Karpas-422 (cell line): ENCODE data around the gene MIEF2. TPM values are rescaled to one million over a fixed set of nuclear protein-coding genes. Genes with fewer than 3 reads are reported as not detected.

Source experiments
- DNase-seq: peaks from one replicate; pipeline ENCODE4 v3.0.0-alpha.2; 2015
- H2AFZ ChIP-seq: fragments of 200-600 bp; sonication (generic); 2 replicates; pipeline ENCODE4 v1.6.1; 2014; ENCODE audit warnings: antibody characterized with exemption, low read length, mixed read lengths
- H3K27ac ChIP-seq: fragments of 200-600 bp; sonication (generic); 2 replicates; pipeline ENCODE4 v1.5.1; 2014; ENCODE audit warnings: mild to moderate bottlenecking, low read length, moderate library complexity
- H3K27me3 ChIP-seq: fragments of 200-600 bp; sonication (generic); 2 replicates; pipeline ENCODE4 v1.6.1; 2014; ENCODE audit warnings: low read length, mixed read lengths
- H3K36me3 ChIP-seq: fragments of 200-600 bp; sonication (generic); 2 replicates; pipeline ENCODE4 v1.6.1; 2014; ENCODE audit warnings: low read length, mixed read lengths; ENCODE audit not compliant: insufficient read depth
- H3K4me1 ChIP-seq: fragments of 200-600 bp; sonication (generic); 2 replicates; pipeline ENCODE4 v1.6.1; 2014; ENCODE audit warnings: mild to moderate bottlenecking, low read length, mixed read lengths
- H3K4me2 ChIP-seq: fragments of 200-600 bp; sonication (generic); 2 replicates; pipeline ENCODE4 v1.6.1; 2014; ENCODE audit warnings: low read length, low read depth, mild to moderate bottlenecking; ENCODE audit not compliant: poor library complexity, severe bottlenecking
- H3K4me3 ChIP-seq: fragments of 200-600 bp; sonication (generic); 2 replicates; pipeline ENCODE4 v1.5.1; 2014; ENCODE audit warnings: mild to moderate bottlenecking, antibody characterized with exemption, low read length, mixed read lengths
- H3K79me2 ChIP-seq: fragments of 200-600 bp; sonication (generic); 2 replicates; pipeline ENCODE4 v1.6.1; 2014; ENCODE audit warnings: mild to moderate bottlenecking, low read length, mixed read lengths
- H3K9ac ChIP-seq: fragments of 200-600 bp; sonication (generic); 2 replicates; pipeline ENCODE4 v1.6.0; 2014; ENCODE audit warnings: low read length
- H3K9me2 ChIP-seq: fragments of 200-600 bp; sonication (generic), shearing (Covaris generic); replicated peaks from 2 replicates; pipeline ENCODE4 v1.6.0; 2014; ENCODE audit warnings: mild to moderate bottlenecking, low read length, moderate library complexity; ENCODE audit not compliant: insufficient read depth
- H3K9me3 ChIP-seq: fragments of 300-700, 200-600 bp; sonication (generic); 2 replicates; pipeline ENCODE4 v1.6.1; 2014; ENCODE audit warnings: low read length, mixed read lengths
- H4K20me1 ChIP-seq: fragments of 200-600 bp; sonication (generic); 2 replicates; pipeline ENCODE4 v1.6.1; 2014; ENCODE audit warnings: mild to moderate bottlenecking, antibody characterized with exemption, low read length, low read depth; ENCODE audit not compliant: insufficient read depth
- total RNA-seq: library from RNA; depleted of rRNA; stranded (reverse); fragments of >200 nt; shearing (Covaris generic); gene quantifications from 2 replicates; pipeline ENCODE4 v1.2.3, GENCODE V29; 2014; ENCODE audit warnings: low replicate concordance

Gene MIEF2
- total RNA-seq, 1 experiment from 2014 or later, result 4.5 TPM

DNA sequence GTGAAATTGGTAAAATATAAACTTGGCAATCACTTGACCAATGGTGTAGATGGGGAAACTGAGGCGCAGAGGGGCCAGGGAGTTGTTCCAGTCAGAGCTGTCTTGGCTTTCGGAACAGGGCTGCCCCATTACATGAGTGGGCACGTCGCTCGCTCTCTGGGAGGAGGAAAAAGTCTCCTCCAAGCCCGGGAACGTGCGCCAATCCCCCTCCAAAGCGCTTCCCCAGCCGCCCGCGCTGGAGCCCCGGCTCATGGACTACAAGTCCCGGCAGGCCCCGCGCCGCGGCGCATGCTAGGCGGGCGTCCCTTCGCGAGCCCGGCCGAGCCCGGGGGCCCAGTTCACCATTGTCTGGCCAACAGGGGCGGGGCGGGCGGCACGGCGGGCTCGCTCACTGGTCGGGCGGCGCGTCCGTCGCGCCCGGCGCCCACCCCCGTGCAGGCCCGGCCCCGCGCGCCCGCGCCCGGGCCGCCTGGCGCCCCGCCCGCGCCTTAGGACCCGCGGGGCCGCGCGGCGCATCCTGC is 35.3 kb upstream of the MIEF2 start, which contains the start of gene LLGL1:
LLGL1 (plus strand) TSS at position 515 of the 521 bp plus-strand sequence. CDS start 48 bp downstream, outside the sequence.
- H3K4me3 ChIP-seq, result peak within 1 kb of the TSS; percentile 87
- no peak within 1 kb of the TSS for H3K27ac ChIP-seq
- peaks cover 4% of the 10 kb centered on the region; the same call in 1 of the 2 replicates for H3K79me2 ChIP-seq
- peaks cover 13% of the 10 kb centered on the region for H3K4me1 ChIP-seq
- no peaks in the 10 kb centered on the region for H3K27me3 ChIP-seq
- H3K9me2 ChIP-seq, result no peaks in the 10 kb centered on the region
- no peaks in the 10 kb centered on the region for H3K36me3 ChIP-seq
- DNase-seq, result peak; percentile 98
- peak within 1 kb of the TSS; percentile 79 for H3K4me2 ChIP-seq
- H4K20me1 ChIP-seq, result peaks cover 7% of the 10 kb centered on the region; the same call in 1 of the 2 replicates
- H2AFZ ChIP-seq, result peak within 1 kb of the TSS; percentile 72
- peak within 1 kb of the TSS; percentile 89 for H3K9ac ChIP-seq
- no peaks in the 10 kb centered on the region for H3K9me3 ChIP-seq

DNA sequence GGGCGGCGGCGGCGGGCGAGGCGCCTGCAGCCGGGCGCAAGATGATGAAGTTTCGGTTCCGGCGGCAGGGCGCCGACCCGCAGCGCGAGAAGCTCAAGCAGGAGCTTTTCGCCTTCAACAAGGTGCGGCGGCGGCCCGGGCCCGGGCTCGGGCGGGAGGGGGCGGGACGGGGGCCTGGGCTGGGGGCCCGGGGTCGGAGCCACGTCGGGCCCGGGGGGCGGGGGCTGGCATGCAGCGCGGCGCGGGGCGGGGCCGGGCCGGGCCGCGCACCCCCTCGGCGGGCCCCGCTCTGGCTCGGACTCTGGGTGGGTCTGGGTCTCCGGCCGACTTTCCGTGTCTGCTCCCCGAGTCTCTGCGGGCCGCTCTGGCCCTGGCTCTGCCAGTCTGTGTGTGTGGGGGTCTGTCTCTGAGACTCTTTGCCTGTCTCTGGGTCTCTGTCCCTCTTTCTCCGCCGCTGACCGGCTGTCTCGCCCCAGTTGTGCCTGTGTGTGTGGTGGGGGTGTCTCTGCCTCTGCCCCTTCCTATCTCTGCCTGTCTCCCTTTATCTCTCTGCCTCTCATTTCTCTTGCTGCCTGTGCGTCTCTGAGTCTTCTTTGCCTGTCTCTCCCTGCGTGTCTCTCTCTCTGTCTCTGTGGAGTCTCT is 34.7 kb upstream of the MIEF2 start:
- Histone ChIP-seq H3K27me3 (no peaks in the 10 kb centered on the region), H3K79me2 (peaks cover 4% of the 10 kb centered on the region; the same call in 1 of the 2 replicates), H3K4me2 (peak overlapping the region; percentile 79), H4K20me1 (peaks cover 7% of the 10 kb centered on the region; the same call in 1 of the 2 replicates), H3K9ac (peak overlapping the region; percentile 89), H3K9me2 (no peaks in the 10 kb centered on the region), H3K36me3 (no peaks in the 10 kb centered on the region), H3K4me3 (peak overlapping the region; percentile 87), H2AFZ (no peak overlapping the region), H3K27ac (no peak overlapping the region), H3K4me1 (peaks cover 13% of the 10 kb centered on the region), H3K9me3 (no peaks in the 10 kb centered on the region)
- DNase-seq, result peak; percentile 48

DNA sequence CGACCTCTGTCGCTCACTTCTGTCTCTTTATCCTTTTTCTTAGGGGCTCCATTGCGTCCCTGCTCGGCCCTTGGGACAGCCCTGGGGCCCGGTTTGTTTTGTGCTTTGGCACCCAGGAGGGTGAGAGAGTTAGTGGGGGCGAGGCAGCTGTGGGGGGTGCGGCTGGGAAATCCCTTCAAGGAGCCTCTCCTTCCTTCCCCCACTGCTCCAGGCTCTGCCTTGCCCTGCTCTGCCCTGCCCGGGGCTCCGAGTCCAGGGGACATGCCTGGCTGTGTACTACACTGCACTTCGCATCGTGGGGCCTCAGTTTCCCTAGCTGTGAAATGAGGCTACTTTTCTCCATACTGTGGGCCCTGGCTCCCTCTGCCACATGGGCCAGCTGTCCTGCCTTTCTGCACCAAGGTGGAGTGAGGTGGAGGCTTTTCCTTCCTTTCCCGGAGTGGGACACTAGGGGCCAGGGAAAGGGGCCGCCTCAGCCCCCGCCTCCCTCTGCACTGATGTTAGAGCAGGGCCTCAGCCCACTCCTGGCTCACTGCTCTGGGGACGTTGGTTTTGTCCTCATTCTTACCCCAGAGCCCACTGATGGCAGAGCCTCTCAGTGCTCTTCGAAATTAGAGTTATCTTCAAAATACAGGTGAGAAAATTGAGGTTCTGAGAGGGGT is 34.0 kb upstream of the MIEF2 start:
- no peaks in the 10 kb centered on the region for H3K36me3 ChIP-seq
- H3K79me2 ChIP-seq, result peaks cover 4% of the 10 kb centered on the region; the same call in 1 of the 2 replicates
- no peaks in the 10 kb centered on the region for H3K27me3 ChIP-seq
- peaks cover 7% of the 10 kb centered on the region; the same call in 1 of the 2 replicates for H4K20me1 ChIP-seq
- no peaks in the 10 kb centered on the region for H3K9me2 ChIP-seq
- H3K4me2 ChIP-seq, result peak overlapping the region; percentile 79
- peak overlapping the region; percentile 87 for H3K4me3 ChIP-seq
- peak overlapping the region; percentile 89 for H3K9ac ChIP-seq
- no peak for DNase-seq
- H3K27ac ChIP-seq, result no peak overlapping the region
- no peaks in the 10 kb centered on the region for H3K9me3 ChIP-seq
- no peak overlapping the region for H2AFZ ChIP-seq
- peaks cover 13% of the 10 kb centered on the region for H3K4me1 ChIP-seq

DNA sequence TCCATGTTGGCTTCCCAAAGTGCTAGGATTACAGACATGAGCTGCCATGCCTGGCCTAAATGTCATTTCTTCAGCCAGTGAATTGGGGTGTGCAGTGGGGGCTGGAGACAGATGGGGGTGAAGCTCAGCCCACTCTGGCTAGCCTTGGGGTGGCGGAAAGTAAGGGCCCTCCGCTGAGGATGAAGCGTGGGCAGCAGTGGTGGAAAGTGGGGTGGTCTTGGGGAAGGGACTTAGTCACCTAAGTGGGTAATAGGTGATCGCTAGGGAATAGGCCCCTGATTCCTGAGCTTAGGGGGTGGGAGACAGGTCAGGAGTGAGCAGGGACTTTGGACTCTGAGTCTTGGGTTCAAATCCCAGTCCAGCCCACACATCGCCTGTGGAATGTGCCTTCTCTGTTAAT is 32.8 kb upstream of the MIEF2 start:
- H3K4me1 ChIP-seq, result peaks cover 13% of the 10 kb centered on the region
- no peaks in the 10 kb centered on the region for H3K36me3 ChIP-seq
- no peak for DNase-seq
- no peak overlapping the region for H3K27ac ChIP-seq
- peaks cover 4% of the 10 kb centered on the region; the same call in 1 of the 2 replicates for H3K79me2 ChIP-seq
- no peaks in the 10 kb centered on the region for H3K27me3 ChIP-seq
- no peak overlapping the region for H2AFZ ChIP-seq
- no peak overlapping the region for H3K4me2 ChIP-seq
- H3K9me3 ChIP-seq, result no peaks in the 10 kb centered on the region
- H4K20me1 ChIP-seq, result peaks cover 7% of the 10 kb centered on the region; the same call in 1 of the 2 replicates
- H3K4me3 ChIP-seq, result no peak overlapping the region
- H3K9me2 ChIP-seq, result no peaks in the 10 kb centered on the region
- H3K9ac ChIP-seq, result no peak overlapping the region

DNA sequence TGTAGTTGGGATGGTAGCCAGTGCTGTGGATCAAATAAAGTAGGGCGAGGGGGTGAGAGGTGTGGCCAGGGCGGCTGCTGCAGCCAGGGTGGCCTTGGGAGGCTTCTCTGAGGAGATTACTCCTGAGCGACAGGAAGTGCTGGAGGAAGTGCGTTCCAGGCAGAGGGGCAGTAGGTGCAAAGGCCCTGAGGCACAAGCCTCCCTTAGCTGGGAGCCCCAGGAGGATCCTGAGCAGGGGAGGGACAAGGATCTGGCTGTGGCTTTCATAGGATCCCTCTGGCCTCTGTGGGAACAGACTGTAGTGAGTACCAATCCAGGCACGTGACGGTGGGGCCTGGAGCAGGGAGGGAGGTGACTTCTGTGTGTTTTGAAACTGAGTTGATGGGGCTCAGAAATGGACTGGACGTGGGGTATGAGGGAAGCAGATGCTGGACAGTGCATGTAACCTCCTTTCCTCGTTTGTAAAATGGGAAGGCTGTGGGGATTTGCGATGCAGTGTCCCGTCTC is 32.2 kb upstream of the MIEF2 start:
- H2AFZ ChIP-seq, result no peak overlapping the region
- no peaks in the 10 kb centered on the region for H3K27me3 ChIP-seq
- DNase-seq, result no peak
- no peak overlapping the region for H3K9ac ChIP-seq
- H3K4me3 ChIP-seq, result no peak overlapping the region
- peaks cover 13% of the 10 kb centered on the region for H3K4me1 ChIP-seq
- no peaks in the 10 kb centered on the region for H3K36me3 ChIP-seq
- no peak overlapping the region for H3K27ac ChIP-seq
- no peaks in the 10 kb centered on the region for H3K9me2 ChIP-seq
- H3K4me2 ChIP-seq, result no peak overlapping the region
- peaks cover 4% of the 10 kb centered on the region; the same call in 1 of the 2 replicates for H3K79me2 ChIP-seq
- peaks cover 7% of the 10 kb centered on the region; the same call in 1 of the 2 replicates for H4K20me1 ChIP-seq
- H3K9me3 ChIP-seq, result no peaks in the 10 kb centered on the region

DNA sequence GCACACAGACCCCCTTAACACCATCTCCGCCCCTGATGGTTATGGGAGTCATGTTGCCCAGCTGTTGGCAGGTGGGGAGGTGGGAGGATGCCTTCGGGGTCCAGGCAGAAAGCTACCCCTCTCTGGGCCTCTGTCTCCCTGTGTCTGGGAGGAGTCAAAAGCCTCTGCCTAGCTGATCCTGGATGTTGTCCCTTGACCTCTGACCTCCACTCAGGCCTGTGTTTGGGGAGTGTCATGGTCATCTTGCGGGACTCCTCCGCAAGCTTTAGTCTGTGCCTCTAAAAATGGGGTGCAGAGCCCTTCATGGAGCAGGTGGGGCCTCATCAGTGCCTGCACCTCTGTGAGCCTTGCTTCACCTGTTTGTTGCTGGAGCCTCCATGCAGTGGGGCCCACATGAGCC is 31.2 kb upstream of the MIEF2 start:
- H3K9ac ChIP-seq, result no peak overlapping the region

DNA sequence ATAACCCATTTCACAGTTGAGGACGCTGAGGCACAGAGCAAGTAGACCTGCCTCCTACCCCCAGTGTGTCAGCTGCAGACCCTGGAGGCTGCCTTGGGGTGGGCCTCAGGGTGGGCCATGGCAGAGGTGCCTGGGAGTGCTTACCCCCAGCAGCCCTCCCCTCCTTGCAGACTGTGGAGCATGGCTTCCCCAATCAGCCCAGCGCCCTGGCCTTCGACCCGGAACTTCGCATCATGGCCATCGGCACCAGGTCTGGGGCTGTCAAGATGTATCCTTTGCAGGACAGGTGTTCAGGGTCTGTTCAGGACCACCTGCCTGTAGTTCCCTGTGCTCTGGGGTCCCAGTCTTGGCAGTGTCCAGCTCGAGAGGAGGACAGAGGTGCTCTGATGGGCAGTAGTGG is 30.7 kb upstream of the MIEF2 start:
- Histone ChIP-seq H3K27me3 (no peaks in the 10 kb centered on the region), H3K79me2 (peaks cover 4% of the 10 kb centered on the region; the same call in 1 of the 2 replicates), H3K9ac (no peak overlapping the region), H3K36me3 (no peaks in the 10 kb centered on the region), H3K4me2 (no peak overlapping the region), H3K9me3 (no peaks in the 10 kb centered on the region), H3K4me3 (no peak overlapping the region), H3K4me1 (peaks cover 11% of the 10 kb centered on the region), H3K27ac (no peak overlapping the region), H3K9me2 (no peaks in the 10 kb centered on the region), H2AFZ (no peak overlapping the region), H4K20me1 (peaks cover 7% of the 10 kb centered on the region; the same call in 1 of the 2 replicates)
- no peak for DNase-seq

More for the DNA sequence above, 31.2 kb upstream of the MIEF2 start:
- H4K20me1 ChIP-seq, result peaks cover 7% of the 10 kb centered on the region; the same call in 1 of the 2 replicates
- no peak overlapping the region for H2AFZ ChIP-seq
- no peaks in the 10 kb centered on the region for H3K27me3 ChIP-seq
- no peak overlapping the region for H3K4me2 ChIP-seq
- H3K9me2 ChIP-seq, result no peaks in the 10 kb centered on the region
- peaks cover 4% of the 10 kb centered on the region; the same call in 1 of the 2 replicates for H3K79me2 ChIP-seq
- peaks cover 13% of the 10 kb centered on the region for H3K4me1 ChIP-seq
- no peak for DNase-seq
- H3K36me3 ChIP-seq, result no peaks in the 10 kb centered on the region
- no peak overlapping the region for H3K27ac ChIP-seq
- no peaks in the 10 kb centered on the region for H3K9me3 ChIP-seq
- H3K4me3 ChIP-seq, result no peak overlapping the region
